Activated T-helper 1 cell treated with anti-CD3 and anti-CD28 coated beads, Interleukin-2, amount 50 U/mL, for 16 hours (primary cell): ENCODE results near the gene PRR9.

ENCODE experiments used
- DNase-seq, 2 donors: peaks; one replicate each; pipeline ENCODE4 v3.0.0-alpha.2; 2020; ENCODE audit warnings: low read depth in 1 of 2, low spot score in 1 of 2

The PRR9 gene

DNA sequence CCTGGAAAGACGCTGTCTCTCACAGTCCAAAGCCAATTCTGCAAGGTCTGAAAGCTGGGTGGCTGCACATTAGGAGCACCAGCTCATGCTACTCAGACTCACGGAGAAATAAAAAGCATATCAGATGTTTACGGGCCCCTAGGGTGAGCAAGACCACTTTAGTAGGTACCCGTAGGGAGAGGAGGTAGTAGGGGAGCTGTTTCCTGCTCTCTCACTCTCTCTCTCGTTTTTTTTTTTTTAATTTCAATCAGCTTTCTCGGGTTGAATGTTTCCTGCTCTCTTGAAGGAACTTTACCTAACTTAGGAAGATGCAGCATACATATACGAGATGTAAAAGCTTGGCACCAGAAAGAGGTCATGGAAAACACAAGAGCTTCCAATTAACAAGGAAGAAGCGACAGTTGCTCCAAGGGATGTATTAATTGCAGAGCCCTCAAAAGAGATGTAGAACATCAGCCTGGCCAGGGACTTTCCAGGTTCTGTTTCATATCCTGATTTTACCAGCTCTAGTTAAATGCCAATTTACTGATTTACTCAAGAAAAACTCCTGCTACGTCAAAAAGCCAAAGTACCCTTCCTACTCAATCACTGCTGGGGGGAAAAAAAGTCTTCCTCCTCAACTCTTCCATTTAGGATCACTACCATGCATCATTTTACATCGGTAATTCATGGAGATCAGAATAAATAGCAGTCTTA lies 45.2 kb downstream of the PRR9 start:
- no peak for DNase-seq

DNA sequence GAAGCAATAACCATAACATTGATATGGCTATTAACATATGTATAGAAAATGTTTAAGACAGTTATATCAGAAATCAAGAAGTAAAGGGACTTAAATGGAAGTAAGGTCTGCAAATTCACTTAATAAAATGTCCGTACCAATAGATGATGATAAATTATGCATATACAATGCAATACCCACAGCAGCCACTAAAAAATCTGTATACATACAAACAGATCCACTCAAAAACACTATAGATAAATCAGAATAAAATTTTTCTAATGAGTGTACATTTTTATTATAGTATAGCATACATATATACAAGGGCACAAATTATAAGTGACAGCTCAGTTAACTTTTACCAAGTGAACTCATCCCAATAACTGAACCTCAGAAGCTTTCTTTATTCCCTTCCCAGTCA lies 48.1 kb downstream of the PRR9 start:
- no peak for DNase-seq
